IPS DF 6.9 (cell line): ENCODE data around the gene KCNQ1OT1.
"Not testable (repeated sequence)": the region's sequence is repeated elsewhere in the genome, so short reads cannot be mapped to it uniquely, and the experiment has no call there.

Experiments
- DNase-seq: peaks from one replicate; pipeline ENCODE4 v3.0.0-alpha.2; 2013; ENCODE audit warnings: low read depth, low spot score
- H3K27ac ChIP-seq: one replicate; pipeline ENCODE4 v1.5.1; 2013; ENCODE audit warnings: low read length, control low read depth
- H3K27me3 ChIP-seq: 2 replicates; pipeline ENCODE4 v1.6.1; 2013; ENCODE audit warnings: mild to moderate bottlenecking, low read length; ENCODE audit not compliant: control insufficient read depth, insufficient read depth
- H3K36me3 ChIP-seq: 2 replicates; pipeline ENCODE4 v1.6.1; 2013; ENCODE audit warnings: low read length; ENCODE audit not compliant: control insufficient read depth, insufficient read depth
- H3K4me1 ChIP-seq: 2 replicates; pipeline ENCODE4 v1.6.1; 2013; ENCODE audit warnings: low read length; ENCODE audit not compliant: control insufficient read depth, insufficient read depth
- H3K4me3 ChIP-seq: 2 replicates; pipeline ENCODE4 v1.5.1; 2013; ENCODE audit warnings: mild to moderate bottlenecking, low read length
- H3K9me3 ChIP-seq: 2 replicates; pipeline ENCODE4 v1.6.1; 2013; ENCODE audit warnings: low read length, inconsistent platforms; ENCODE audit not compliant: control insufficient read depth, insufficient read depth
- WGBS: extraction: QIAGEN DNeasy Blood & Tissue Kit; methylation state at CpG from one replicate; pipeline ENCODE4 v1.1.7; 2013; ENCODE audit warnings: mixed read lengths, missing lambda C conversion rate; ENCODE audit not compliant: insufficient read length, insufficient coverage; 5-methylcytosine and 5-hydroxymethylcytosine counted together

KCNQ1OT1 gene

DNA sequence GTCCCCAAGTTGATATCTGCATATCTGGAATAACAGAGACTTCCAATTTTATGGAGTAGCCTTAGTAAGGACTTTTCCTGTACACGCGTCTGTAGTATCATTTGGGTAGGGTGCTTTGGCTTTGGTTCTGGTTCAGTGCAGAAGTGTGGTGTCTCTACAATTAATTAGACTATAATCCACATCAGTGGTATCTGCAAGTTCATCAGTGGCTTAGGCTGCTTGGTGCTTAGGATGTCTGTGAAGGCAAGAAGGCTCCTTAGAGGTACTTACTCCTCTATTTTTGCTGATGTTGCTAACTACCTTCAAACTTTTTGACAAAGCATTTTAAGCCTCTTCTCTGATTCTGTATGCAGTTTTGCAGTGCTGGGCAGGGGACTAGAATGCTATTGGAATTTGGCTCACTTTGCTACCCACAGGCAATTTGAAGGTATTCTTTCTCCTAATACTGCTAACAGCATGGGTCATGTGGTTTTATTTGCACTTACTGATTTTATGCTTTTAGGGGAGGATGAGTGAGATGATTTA lies 49.4 kb downstream of the KCNQ1OT1 start:
- Histone ChIP-seq H3K36me3 (no peaks in the 10 kb centered on the region; the same call in 1 of the 2 replicates), H3K27ac (no peak overlapping the region), H3K9me3 (peaks cover 20% of the 10 kb centered on the region), H3K4me1 (no peaks in the 10 kb centered on the region), H3K4me3 (no peak overlapping the region), H3K27me3 (0 out of 2 replicates have a peak, but pooled peaks cover 2% of the 10 kb centered on the region)
- no CpG with 5 or more reads among the region's 2 CpGs for WGBS
- no peak for DNase-seq

DNA sequence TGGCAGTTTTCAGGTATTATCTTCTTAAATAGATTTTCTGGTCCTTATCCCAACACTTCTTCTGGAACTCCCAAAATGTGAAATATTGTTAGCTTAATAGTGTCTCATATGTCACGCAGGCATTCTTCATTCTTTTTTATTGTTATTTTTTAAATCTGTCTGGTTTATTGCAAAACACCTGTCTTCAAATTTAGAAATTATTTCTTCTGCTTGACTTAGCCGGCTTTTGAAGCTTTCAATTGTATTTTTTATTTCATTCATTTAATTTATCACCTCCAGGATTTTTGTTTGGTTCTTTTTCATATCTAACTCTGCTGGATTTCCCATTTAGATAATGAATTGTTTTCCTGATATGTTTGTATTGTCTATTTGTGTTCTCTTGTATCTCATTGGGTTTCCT lies 49.9 kb downstream of the KCNQ1OT1 start:
- no CpG with 5 or more reads among the region's 2 CpGs for WGBS
- H3K27me3 ChIP-seq, result 0 out of 2 replicates have a peak, but pooled peaks cover 2% of the 10 kb centered on the region
- H3K36me3 ChIP-seq, result no peaks in the 10 kb centered on the region; the same call in 1 of the 2 replicates
- no peak overlapping the region for H3K27ac ChIP-seq
- H3K9me3 ChIP-seq, result peaks cover 23% of the 10 kb centered on the region
- no peak overlapping the region for H3K4me3 ChIP-seq
- no peak for DNase-seq
- no peaks in the 10 kb centered on the region for H3K4me1 ChIP-seq

DNA sequence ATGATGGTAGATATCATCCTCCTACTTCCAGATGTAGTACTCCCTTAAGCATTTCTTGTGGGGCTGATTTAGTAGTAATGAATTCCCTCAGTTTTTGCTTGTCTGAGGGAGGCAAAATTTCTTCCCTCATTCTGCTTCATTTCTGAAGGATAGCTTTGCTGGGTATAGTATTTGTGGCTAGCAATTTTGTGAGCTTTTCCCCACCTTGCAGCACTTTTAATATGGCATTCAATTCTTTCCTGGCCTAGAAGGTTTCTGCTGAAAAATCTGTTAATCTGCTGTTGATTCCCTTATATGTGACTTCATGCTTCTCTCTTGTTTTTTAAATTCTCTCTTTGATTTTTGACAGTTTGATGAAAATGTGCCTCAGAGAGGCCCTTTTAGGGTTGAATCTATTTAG lies 50.4 kb downstream of the KCNQ1OT1 start:
- Histone ChIP-seq H3K36me3 (no peaks in the 10 kb centered on the region; the same call in 1 of the 2 replicates), H3K4me1 (no peaks in the 10 kb centered on the region), H3K27ac (no peak overlapping the region), H3K4me3 (no peak overlapping the region), H3K27me3 (0 out of 2 replicates have a peak, but pooled peaks cover 2% of the 10 kb centered on the region), H3K9me3 (peaks cover 25% of the 10 kb centered on the region)
- DNase-seq, result no peak

DNA sequence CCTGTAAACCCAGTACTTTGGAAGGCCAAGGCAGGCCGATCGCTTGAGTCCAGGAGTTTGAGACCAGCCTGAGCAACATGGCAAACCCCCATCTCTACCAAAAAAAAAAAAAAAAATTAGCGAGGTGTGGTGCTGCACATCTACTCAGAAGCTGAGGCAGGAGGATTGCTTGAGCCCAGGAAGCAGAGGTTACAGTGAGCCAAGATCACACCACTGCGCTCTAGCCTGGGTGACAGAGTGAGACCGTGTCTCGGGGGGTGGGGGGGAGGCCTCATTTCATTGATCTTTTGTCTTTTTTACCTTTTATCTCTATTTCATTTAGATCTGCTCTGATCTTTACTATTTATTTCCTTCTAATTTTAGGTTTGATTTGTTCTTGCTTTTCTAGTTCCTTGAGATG lies 51.8 kb downstream of the KCNQ1OT1 start:
- Histone ChIP-seq H3K36me3 (no peaks in the 10 kb centered on the region; the same call in 1 of the 2 replicates), H3K27me3 (0 out of 2 replicates have a peak, but pooled peaks cover 2% of the 10 kb centered on the region), H3K4me3 (no peak overlapping the region), H3K4me1 (no peaks in the 10 kb centered on the region), H3K27ac (no peak overlapping the region), H3K9me3 (peaks cover 21% of the 10 kb centered on the region)
- no peak for DNase-seq
- no CpG with 5 or more reads among the region's 6 CpGs for WGBS

DNA sequence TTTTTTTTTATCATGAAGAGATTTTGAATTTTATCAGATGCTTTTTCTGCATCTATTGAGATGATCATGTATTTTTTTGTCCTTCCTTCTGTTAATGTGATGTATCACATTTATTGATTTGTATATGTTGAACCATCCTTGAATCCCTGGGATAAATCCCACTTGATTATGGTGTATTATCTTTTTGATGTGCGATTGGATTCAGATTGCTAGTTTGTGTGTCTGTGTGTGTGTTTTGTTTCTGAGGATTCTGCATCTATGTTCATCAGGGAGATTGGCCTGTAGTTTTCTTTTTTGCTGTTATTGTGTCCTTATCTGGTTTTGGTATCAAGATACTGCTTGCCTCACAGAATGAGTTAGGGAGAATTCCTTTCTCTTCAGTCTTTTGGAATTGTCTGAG lies 52.6 kb downstream of the KCNQ1OT1 start:
- Histone ChIP-seq H3K4me1 (no peaks in the 10 kb centered on the region), H3K4me3 (no peak overlapping the region), H3K9me3 (peaks cover 17% of the 10 kb centered on the region), H3K27ac (no peak overlapping the region), H3K36me3 (no peaks in the 10 kb centered on the region), H3K27me3 (0 out of 2 replicates have a peak, but pooled peaks cover 2% of the 10 kb centered on the region)
- no CpG with 5 or more reads among the region's 1 CpG for WGBS
- no peak for DNase-seq

DNA sequence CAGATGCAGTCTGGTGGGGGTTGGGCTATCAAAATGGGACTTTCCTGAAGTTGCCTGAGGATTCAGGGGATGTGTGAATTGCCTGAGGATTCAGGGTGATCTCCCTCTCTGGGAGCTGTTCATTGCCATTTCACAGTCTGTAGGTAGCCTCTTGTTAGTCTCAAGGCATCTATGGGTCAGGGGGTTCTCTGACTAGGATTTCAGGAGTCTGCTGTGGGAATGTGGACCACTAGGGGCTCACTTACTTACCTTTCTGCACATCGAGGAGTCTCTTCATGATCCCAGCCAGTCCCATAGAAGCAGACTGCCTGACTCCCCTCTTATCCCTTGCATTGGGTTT lies 54.0 kb downstream of the KCNQ1OT1 start:
- Histone ChIP-seq H3K4me1 (no peaks in the 10 kb centered on the region), H3K9me3 (peaks cover 17% of the 10 kb centered on the region), H3K4me3 (no peak overlapping the region), H3K36me3 (no peaks in the 10 kb centered on the region), H3K27ac (no peak overlapping the region), H3K27me3 (0 out of 2 replicates have a peak, but pooled peaks cover 2% of the 10 kb centered on the region)
- WGBS, result no CpG with 5 or more reads among the region's 1 CpG
- no peak for DNase-seq

DNA sequence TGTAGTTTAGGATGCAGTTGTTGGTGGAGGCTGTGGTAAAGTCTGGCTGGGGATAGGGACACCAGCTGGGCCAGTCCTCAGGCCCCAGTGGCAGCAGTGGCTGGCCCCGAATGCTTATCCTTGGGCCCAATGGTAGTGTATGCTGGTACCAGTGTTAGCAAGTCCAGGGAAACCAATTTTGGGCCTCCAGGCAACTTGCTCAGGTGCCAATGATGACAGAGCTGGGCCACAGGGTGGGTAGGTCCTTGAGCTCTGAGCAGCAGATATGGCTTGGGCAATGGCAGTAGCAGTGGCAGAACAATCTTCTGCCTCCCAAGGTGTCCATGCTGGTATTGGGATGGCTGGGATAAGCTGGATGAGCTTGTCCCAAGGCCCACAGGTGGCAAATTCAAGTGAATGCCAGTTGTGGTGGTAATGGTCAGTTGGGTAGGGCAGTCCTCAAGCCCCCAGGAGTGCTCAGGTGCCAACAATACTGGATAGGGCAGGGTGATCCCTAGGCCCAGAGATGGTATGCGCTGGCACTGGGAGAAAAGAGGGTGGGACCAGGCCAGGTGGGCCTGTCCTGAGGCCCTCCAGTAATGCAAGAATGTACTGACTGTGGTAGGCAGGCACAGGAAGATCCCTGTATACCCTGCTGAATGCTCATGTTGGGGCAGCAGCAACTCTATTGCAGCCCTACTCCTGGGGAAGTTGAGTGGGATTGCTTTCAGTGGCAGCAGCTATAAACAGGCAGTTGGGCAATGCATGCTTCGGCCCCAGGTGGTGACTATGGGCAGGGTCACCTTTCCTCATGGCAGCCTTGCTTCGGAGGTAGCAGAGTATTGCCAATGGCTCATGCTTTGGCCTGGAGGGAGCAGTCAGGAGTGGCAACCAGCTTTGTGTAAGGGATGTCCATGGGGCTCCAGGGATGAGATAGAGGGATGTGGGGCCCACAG lies 54.7 kb downstream of the KCNQ1OT1 start:
- WGBS, result no CpG with 5 or more reads among the region's 4 CpGs
- no peaks in the 10 kb centered on the region for H3K4me1 ChIP-seq
- peaks cover 13% of the 10 kb centered on the region for H3K9me3 ChIP-seq
- H3K4me3 ChIP-seq, result no peak overlapping the region
- H3K27ac ChIP-seq, result no peak overlapping the region
- no peak for DNase-seq
- 0 out of 2 replicates have a peak, but pooled peaks cover 2% of the 10 kb centered on the region for H3K27me3 ChIP-seq
- H3K36me3 ChIP-seq, result no peaks in the 10 kb centered on the region

DNA sequence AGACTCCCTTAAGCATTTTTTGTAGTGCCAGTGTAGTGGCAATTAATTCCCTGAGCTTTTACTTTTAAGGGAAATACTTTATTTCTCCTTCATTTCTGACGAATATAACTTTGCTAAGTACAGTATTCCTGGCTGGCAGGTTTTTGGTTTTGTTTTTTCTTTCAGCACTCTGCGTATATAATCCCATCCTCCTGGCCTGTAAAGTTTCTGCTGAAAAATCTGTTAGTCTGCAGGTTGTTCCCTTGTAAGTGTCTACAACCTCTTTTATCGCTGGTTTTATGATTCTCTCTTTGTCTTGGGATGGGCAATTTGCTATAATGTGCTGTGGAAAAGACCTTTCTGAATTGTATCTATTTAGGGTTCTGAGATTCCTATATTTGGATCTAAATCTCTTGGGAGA lies 56.0 kb downstream of the KCNQ1OT1 start:
- WGBS, result no CpG with 5 or more reads among the region's 3 CpGs
- Histone ChIP-seq H3K27ac (no peak overlapping the region), H3K4me3 (no peak overlapping the region), H3K36me3 (no peaks in the 10 kb centered on the region), H3K4me1 (no peaks in the 10 kb centered on the region), H3K27me3 (0 out of 2 replicates have a peak, but pooled peaks cover 2% of the 10 kb centered on the region), H3K9me3 (peaks cover 13% of the 10 kb centered on the region)
- DNase-seq, result no peak

DNA sequence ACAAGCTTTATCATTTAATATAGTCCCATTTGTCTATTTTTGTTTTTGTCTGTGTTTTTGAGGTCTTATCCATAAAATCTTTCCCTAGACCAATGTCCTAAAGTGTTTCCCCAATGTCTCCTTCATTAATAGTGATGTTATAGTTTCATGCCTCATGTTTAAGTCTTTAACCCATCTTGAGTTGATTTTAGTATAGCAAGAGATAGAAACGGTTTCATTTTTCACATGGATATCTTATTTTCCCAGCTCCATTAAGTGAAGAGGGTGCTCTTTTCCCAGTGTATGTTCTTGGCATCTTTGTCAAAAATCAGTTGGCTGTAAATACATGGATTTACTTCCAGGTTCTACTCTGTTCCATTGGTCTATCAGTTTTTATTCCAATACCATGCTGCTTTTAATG lies 58.2 kb downstream of the KCNQ1OT1 start:
- H3K27ac ChIP-seq, result no peak overlapping the region
- no peak overlapping the region for H3K4me3 ChIP-seq
- no peak for DNase-seq
- 0 out of 2 replicates have a peak, but pooled peaks cover 2% of the 10 kb centered on the region for H3K27me3 ChIP-seq
- no CpG with 5 or more reads among the region's 1 CpG for WGBS
- H3K36me3 ChIP-seq, result no peaks in the 10 kb centered on the region
- H3K4me1 ChIP-seq, result no peaks in the 10 kb centered on the region
- peaks cover 13% of the 10 kb centered on the region for H3K9me3 ChIP-seq

DNA sequence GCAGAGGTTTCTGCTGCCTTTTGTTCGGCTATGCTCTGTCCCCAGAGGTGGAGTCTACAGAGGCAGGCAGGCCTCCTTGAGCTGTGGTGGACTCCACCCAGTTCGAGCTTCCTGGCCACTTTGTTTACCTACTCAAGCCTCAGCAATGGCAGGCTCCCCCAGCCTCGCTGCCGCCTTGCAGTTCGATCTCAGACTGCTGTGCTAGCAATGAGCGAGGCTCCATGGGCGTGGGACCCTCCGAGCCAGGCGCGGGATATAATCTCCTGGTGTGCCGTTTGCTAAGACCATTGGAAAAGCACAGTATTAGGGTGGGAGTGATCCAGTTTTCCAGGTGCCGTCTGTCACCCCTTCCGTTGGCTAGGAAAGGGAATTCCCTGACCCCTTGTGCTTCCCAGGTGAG lies 60.0 kb downstream of the KCNQ1OT1 start:
- DNase-seq, H3K4me3 ChIP-seq, H3K9me3 ChIP-seq, H3K27me3 ChIP-seq, H3K27ac ChIP-seq, H3K4me1 ChIP-seq, H3K36me3 ChIP-seq: not testable (repeated sequence)
- WGBS, result no CpG with 5 or more reads among the region's 13 CpGs
